Thyroid gland (tissue), 4 donors: ENCODE results near the gene ACAD9.
"Not testable (repeated sequence)": the region's sequence is repeated elsewhere in the genome, so short reads cannot be mapped to it uniquely, and the experiment has no call there.

Experiments
- POLR2A ChIP-seq, 2 donors: fragments of 450-650 bp; IDR thresholded peaks; one replicate each; pipeline ENCODE4 v1.6.1; 2017; ENCODE audit warnings: antibody characterized with exemption in 2 of 2, mild to moderate bottlenecking in 2 of 2, moderate library complexity in 1 of 2
- TF ChIP-seq, protein P1 (sequence below), 6 experiments: fragments of 200-600 bp in 3 of 6; fragments of 450-650 bp in 3 of 6; sonication (generic) in 3 of 6; IDR thresholded peaks; one replicate each; pipeline ENCODE4 v1.5.1; 2016 to 2019; ENCODE audit warnings: antibody characterized with exemption in 6 of 6, mild to moderate bottlenecking in 2 of 6, inconsistent platforms in 1 of 6, moderate library complexity in 1 of 6

DNA sequence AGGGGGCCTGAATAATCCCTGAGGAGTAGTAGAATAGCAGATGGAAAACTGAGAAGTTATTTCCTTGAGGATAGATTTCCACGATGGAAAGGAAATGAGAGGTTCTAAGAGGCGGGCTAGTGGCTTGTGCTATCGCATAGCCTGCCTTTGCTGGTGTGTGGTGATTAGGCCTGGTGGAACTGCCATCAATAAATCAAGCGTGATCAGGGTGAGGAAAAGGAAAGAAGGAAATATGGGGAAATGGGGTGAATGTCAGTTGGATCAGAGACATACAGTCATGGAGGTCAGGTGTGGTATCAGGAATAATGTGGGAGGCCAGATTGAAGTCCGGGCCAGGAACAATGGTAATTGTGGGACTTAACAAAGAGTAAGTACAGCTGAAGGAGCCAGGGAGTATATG lies 48.7 kb upstream of the ACAD9 start:
- TF ChIP-seq, protein P1, sequence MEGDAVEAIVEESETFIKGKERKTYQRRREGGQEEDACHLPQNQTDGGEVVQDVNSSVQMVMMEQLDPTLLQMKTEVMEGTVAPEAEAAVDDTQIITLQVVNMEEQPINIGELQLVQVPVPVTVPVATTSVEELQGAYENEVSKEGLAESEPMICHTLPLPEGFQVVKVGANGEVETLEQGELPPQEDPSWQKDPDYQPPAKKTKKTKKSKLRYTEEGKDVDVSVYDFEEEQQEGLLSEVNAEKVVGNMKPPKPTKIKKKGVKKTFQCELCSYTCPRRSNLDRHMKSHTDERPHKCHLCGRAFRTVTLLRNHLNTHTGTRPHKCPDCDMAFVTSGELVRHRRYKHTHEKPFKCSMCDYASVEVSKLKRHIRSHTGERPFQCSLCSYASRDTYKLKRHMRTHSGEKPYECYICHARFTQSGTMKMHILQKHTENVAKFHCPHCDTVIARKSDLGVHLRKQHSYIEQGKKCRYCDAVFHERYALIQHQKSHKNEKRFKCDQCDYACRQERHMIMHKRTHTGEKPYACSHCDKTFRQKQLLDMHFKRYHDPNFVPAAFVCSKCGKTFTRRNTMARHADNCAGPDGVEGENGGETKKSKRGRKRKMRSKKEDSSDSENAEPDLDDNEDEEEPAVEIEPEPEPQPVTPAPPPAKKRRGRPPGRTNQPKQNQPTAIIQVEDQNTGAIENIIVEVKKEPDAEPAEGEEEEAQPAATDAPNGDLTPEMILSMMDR (IDR thresholded peaks at IDR 0.05) = not testable (repeated sequence)
- not testable (repeated sequence) for TF ChIP-seq POLR2A (IDR thresholded peaks at IDR 0.05)
